ENCODE measurements around the gene VPS13C.

GRCh38 chr15:62094388-62094787, 34.1 kb upstream of the VPS13C start:
- TF ChIP-seq CTCF (IDR thresholded peaks at IDR 0.05; ENCODE audit: insufficient read depth, low read length, poor library complexity, severe bottlenecking) (no peak), EZH2phosphoT487 (conservative IDR thresholded peaks at IDR 0.05; ENCODE audit: low read length) (no peak)

All from SU-DHL-6 (cell line).